22Rv1 (cell line): Measurements from ENCODE around the gene HECTD1.
"Not testable (repeated sequence)": the region's sequence is repeated elsewhere in the genome, so short reads cannot be mapped to it uniquely, and the experiment has no call there.

Source experiments
- ZFX ChIP-seq: fragments of 450-650 bp; IDR thresholded peaks from 2 replicates; pipeline ENCODE4 v1.6.1; 2017; ENCODE audit warnings: antibody characterized with exemption, borderline replicate concordance
- TF ChIP-seq, protein P1 (sequence below): fragments of 450-650 bp; IDR thresholded peaks from 2 replicates; pipeline ENCODE4 v1.5.1; 2017; ENCODE audit warnings: mild to moderate bottlenecking

DNA sequence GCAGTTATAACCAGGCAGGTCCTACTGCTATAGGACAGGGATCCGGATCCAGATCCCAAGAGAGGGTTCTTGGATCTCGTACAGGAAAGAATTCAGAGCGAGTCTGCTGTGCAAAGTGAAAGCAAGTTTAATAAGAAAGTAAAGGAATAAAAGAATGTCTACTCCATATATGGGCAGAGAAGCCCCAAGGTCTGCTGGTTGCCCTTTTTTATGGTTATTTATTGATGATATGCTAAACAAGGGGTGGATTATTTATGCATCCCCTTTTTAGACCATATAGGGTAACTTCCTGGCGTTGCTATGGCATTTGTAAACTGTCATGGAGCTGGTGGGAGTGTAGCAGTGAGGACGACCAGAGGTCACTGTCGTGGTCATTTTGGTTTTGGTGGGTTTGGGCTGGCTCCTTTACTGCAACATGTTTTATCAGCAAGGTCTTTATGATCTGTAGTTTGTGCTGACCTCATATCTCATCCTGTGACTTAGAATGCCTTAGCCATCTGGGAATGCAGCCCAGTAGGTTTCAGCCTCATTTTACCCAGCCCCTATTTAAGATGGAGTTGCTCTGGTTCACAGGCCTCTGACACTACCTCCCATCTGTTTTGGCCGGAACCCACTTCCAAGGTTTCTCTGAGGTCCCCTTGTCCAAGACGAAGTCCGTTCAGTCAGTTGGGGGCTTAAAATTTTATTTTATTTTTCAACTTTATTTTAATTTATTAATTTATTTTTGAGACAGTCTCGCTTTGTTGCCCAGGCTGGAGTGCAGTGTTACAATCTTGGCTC, 34.8 kb upstream of the HECTD1 start:
- TF ChIP-seq, protein P1, sequence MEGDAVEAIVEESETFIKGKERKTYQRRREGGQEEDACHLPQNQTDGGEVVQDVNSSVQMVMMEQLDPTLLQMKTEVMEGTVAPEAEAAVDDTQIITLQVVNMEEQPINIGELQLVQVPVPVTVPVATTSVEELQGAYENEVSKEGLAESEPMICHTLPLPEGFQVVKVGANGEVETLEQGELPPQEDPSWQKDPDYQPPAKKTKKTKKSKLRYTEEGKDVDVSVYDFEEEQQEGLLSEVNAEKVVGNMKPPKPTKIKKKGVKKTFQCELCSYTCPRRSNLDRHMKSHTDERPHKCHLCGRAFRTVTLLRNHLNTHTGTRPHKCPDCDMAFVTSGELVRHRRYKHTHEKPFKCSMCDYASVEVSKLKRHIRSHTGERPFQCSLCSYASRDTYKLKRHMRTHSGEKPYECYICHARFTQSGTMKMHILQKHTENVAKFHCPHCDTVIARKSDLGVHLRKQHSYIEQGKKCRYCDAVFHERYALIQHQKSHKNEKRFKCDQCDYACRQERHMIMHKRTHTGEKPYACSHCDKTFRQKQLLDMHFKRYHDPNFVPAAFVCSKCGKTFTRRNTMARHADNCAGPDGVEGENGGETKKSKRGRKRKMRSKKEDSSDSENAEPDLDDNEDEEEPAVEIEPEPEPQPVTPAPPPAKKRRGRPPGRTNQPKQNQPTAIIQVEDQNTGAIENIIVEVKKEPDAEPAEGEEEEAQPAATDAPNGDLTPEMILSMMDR: not testable (repeated sequence)
- TF ChIP-seq ZFX: not testable (repeated sequence)
